Left lung (tissue), 10 donors: ENCODE results near the gene TNS3. TPM values are rescaled to one million over a fixed set of nuclear protein-coding genes. Genes with fewer than 3 reads are reported as not detected.

Source experiments
- ATAC-seq: fragments of 200-7000 bp; cut with Tn5 transposase; one replicate; pipeline ENCODE4 v1.9.1; 2020; ENCODE audit warnings: moderate library complexity
- DNase-seq, 4 donors: peaks; one replicate each; pipeline ENCODE4 v3.0.0-alpha.2; 2013 to 2020
- H3K27ac ChIP-seq, 2 donors: fragments of 200-600 bp; sonication (generic) in 1 of 2; one replicate each; pipeline versions ENCODE4 v1.5.0 to v1.8.0; 2020 to 2021
- H3K27me3 ChIP-seq, 2 donors: fragments of 200-600 bp; sonication (generic) in 1 of 2; one replicate each; pipeline versions ENCODE4 v1.5.0 to v1.8.0; 2020 to 2021
- H3K36me3 ChIP-seq, 2 donors: fragments of 200-600 bp; sonication (generic) in 1 of 2; one replicate each; pipeline versions ENCODE4 v1.5.0 to v1.8.0; 2020 to 2021
- H3K4me1 ChIP-seq, 2 donors: fragments of 200-600 bp; one replicate each; pipeline ENCODE4 v1.8.0; 2021
- H3K4me3 ChIP-seq, 2 donors: fragments of 200-600 bp; sonication (generic) in 1 of 2; one replicate each; pipeline versions ENCODE4 v1.5.0 to v1.8.0; 2020 to 2021; ENCODE audit warnings: mild to moderate bottlenecking in 1 of 2
- H3K9me3 ChIP-seq, 2 donors: fragments of 200-600 bp; sonication (generic) in 1 of 2; one replicate each; pipeline versions ENCODE4 v1.5.0 to v1.8.0; 2020 to 2021
- CTCF ChIP-seq, 2 donors: fragments of 200-600 bp; sonication (generic) in 1 of 2; IDR thresholded peaks; one replicate each; pipeline versions ENCODE4 v1.5.0 to v1.8.0; 2021; ENCODE audit warnings: antibody characterized with exemption in 2 of 2
- intact Hi-C, 2 donors: fragments of 100-400 bp; cut with DNase I; formaldehyde crosslinking; loops; one replicate each; pipeline versions ENCODE4 v1.11.2 to v1.14.2; 2022
- polyA plus RNA-seq, 6 donors: library from polyadenylated mRNA; unstranded; fragments of 120-200 nt; gene quantifications; one replicate each; pipeline ENCODE4 v1.2.1, GENCODE V29; 2013; ENCODE audit not compliant: insufficient read length in 6 of 6
- total RNA-seq, 2 donors: library from RNA; stranded (reverse); fragmentation: NEBNext Ultra II Directional; extraction: Animal tissue kit (Norgen Biotek cat#: 25700); gene quantifications; one replicate each; pipeline ENCODE4 v1.2.1, GENCODE V29; 2021
- donor health status: DM: no; HTN: yes; CAD: no.
- donor health status: DM: no; HTN: no; CAD: no.

TNS3 gene
- total and polyA plus RNA-seq, 8 donors = 86.3 to 151 (median 97.8) TPM

DNA sequence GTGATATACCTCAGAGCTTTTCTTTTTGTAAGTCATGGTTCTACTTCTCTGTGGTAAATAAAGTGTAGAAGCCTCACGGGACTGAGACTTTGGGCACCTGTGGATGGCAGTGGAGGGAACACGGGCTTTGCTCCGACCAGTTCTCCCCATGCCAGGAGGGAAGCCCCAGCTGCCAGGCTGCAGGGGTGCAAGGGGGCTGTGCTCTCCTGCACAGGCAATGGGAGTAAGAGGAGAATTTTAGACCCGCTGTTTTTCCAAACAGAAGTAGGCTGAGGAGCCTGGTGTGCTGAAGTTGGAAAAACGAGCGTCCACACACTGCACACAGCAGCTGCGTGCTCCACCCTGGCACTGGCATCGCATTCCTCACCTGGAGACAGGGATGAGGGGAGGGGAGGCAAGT lies 282.4 kb downstream of the TNS3 start:
- ATAC-seq = no peak
- no peak for TF ChIP-seq CTCF (IDR thresholded peaks at IDR 0.05)
- Histone ChIP-seq H3K27ac (no peak overlapping the region), H3K9me3 (no peaks in the 10 kb centered on the region), H3K4me3 (no peak overlapping the region), H3K36me3 (peaks cover 4 to 82% of the 10 kb centered on the region in 2 donors), H3K4me1 (no peaks in the 10 kb centered on the region), H3K27me3 (no peaks in the 10 kb centered on the region)
- intact Hi-C loops = no loop called here
- DNase-seq = no peak

- H3K4me1 ChIP-seq = peaks cover 0 to 1% of the 10 kb centered on the region in 2 donors
- H3K27me3 ChIP-seq = no peaks in the 10 kb centered on the region
- H3K36me3 ChIP-seq = peaks cover 4 to 84% of the 10 kb centered on the region in 2 donors
- no peaks in the 10 kb centered on the region for H3K9me3 ChIP-seq
- DNase-seq (no peak), ATAC-seq (no peak)
- intact Hi-C loops = no loop called here
- H3K27ac ChIP-seq = no peak overlapping the region
- H3K4me3 ChIP-seq = no peak overlapping the region
- TF ChIP-seq CTCF (IDR thresholded peaks at IDR 0.05) = no peak
These were observed 283.3 kb downstream of the TNS3 start for GRCh38 chr7:47298636-47299035.

DNA sequence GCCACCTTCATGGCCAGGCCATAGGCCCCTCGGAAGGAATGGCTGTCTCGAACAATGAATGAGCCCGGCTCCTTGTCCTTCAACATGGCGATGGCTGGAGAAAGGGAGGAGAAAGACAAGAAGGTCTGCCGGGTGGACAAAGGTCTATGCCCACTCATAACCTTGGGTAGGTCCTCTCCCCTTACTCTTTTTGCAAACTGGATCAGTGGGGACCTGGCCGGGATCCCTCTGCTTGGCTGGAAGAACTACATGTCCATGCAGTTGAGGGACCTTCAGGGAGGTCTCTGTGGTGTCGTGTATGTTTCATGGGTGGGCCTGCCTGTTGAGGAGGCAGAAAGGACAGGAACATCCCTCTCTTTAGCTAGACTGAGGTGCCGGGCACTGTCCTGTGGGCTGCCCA lies 284.8 kb downstream of the TNS3 start:
- DNase-seq = no peak
- no peak for TF ChIP-seq CTCF (IDR thresholded peaks at IDR 0.05)
- ATAC-seq = no peak
- H3K27ac ChIP-seq = no peak overlapping the region
- H3K36me3 ChIP-seq = peaks cover 3 to 81% of the 10 kb centered on the region in 2 donors
- H3K27me3 ChIP-seq = no peaks in the 10 kb centered on the region
- H3K4me1 ChIP-seq = peaks cover 3 to 15% of the 10 kb centered on the region in 2 donors
- intact Hi-C loops = no loop called here
- no peak overlapping the region for H3K4me3 ChIP-seq
- H3K9me3 ChIP-seq = no peaks in the 10 kb centered on the region

DNA sequence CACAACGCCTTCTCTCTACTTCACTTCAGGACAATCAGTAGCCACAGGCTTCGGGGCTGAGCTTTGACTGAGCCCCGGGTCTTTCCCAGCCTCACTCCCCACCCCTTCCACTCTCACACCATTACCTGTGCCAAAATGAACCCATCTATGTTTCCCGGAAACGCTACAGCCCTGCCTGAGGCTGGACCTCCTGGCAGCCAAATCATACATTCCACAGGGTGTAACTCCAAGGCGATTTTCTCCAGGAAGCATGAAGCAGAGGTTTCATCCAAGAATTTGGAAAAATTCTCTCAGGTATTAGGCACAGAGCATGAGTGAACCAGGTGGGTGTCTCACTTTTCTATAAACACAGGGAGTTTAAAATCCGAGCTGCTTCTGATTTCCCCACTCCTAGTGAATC lies 286.3 kb downstream of the TNS3 start:
- Histone ChIP-seq H3K4me1 (peaks cover 3 to 25% of the 10 kb centered on the region in 2 donors), H3K27ac (no peak overlapping the region), H3K27me3 (no peaks in the 10 kb centered on the region), H3K9me3 (no peaks in the 10 kb centered on the region), H3K4me3 (no peak overlapping the region), H3K36me3 (peaks cover 0 to 73% of the 10 kb centered on the region in 2 donors)
- no peak for ATAC-seq
- no peak for DNase-seq
- intact Hi-C loops = no loop called here
- no peak for TF ChIP-seq CTCF (IDR thresholded peaks at IDR 0.05)

DNA sequence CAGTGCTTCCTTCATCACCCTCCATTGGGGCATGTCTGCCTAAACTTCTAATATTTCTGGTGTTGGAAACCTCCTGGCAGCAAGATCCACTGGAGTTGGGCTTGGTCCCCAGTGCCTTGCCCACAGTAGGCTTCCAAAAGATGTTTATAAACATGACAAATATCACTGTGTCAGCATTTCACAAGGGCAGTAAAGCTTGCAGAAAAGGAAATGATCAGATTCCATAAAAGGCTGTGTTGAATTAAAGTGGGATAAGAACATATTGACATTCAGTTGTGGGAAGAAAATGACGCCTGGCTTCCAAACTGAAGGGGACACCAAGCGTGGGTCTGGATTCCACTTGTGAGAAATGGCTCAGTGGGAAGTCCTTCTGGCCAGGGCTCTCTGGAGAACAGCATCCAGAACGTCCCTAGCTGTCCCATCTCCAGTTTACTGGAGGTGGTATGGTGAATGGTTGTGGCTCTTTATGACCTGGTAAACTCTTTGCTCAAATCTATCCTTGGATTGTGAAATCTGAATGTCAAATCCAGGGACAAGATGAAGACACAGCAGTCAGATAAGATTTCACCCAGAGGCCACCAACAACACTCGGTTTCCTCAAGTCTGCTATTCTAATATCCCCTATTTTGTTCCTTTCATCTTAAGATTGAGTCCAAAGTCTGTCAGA lies 287.2 kb downstream of the TNS3 start:
- H3K4me3 ChIP-seq = no peak overlapping the region
- intact Hi-C loops = no loop called here
- peaks cover 0 to 68% of the 10 kb centered on the region in 2 donors for H3K36me3 ChIP-seq
- TF ChIP-seq CTCF (IDR thresholded peaks at IDR 0.05) = no peak
- ATAC-seq (no peak), DNase-seq (no peak)
- H3K9me3 ChIP-seq = no peaks in the 10 kb centered on the region
- peak overlapping the region; percentile 22 to 31 for H3K27ac ChIP-seq
- peaks cover 3 to 25% of the 10 kb centered on the region in 2 donors for H3K4me1 ChIP-seq
- no peaks in the 10 kb centered on the region for H3K27me3 ChIP-seq
